K562 (cell line): ENCODE measurements around the gene KBTBD13. TPM values are rescaled to one million over a fixed set of nuclear protein-coding genes. Genes with fewer than 3 reads are reported as not detected.

Source experiments
- ATAC-seq: fragments of 200-7000 bp; cut with Tn5 transposase; 3 replicates; pipeline ENCODE4 v1.9.1; 2020; ENCODE audit warnings: moderate library complexity
- BruUV-seq: library from RNA; stranded (reverse); fragments of 400-500 nt; replicated peaks from 2 replicates; lab custom pipeline; 2021; lab: Mats Ljungman, UMichigan
- CTCF ChIA-PET: fragments of 300-600 bp; formaldehyde crosslinking; extraction: SDS; loops from one replicate; lab custom pipeline; 2021; ENCODE audit warnings: low intra/inter-chr PET ratio; lab: Yijun Ruan, JAX
- POLR2A ChIA-PET: fragments of 300-600, 350-650 bp; sonication (Branson Sonifier 250); formaldehyde crosslinking; extraction: SDS; loops from one replicate; lab custom pipeline; 2021; ENCODE audit warnings: antibody characterized with exemption, inconsistent platforms; lab: Yijun Ruan, JAX
- DNase-seq, 4 experiments: peaks; one replicate each; pipeline versions ENCODE4 v3.0.0 to v3.0.0-alpha.2; 2011 to 2018; ENCODE audit warnings: low spot score in 3 of 4, mixed read lengths in 3 of 4; ENCODE audit errors: extremely low read depth in 1 of 4
- FAIRE-seq: peaks from 2 replicates; lab custom pipeline; 2011; peaks lifted over from hg19 to GRCh38; lab: Jason Lieb, UNC
- H2AFZ ChIP-seq: 2 replicates; pipeline ENCODE4 v1.6.0; 2011; ENCODE audit warnings: low read depth, low read length, control low read depth, inconsistent platforms
- H3K27ac ChIP-seq: fragments of 200-600 bp; 3 replicates; pipeline ENCODE4 v1.8.0; 2011; ENCODE audit warnings: low read depth, mild to moderate bottlenecking, control low read depth, inconsistent platforms, low read length, moderate library complexity, mixed read lengths; ENCODE audit errors: extremely low read depth
- H3K27me3 ChIP-seq, 2 experiments: fragments of 300-600 bp in 1 of 2; 2 replicates in 1 of 2; 3 replicates in 1 of 2; pipeline versions ENCODE4 v1.6.0 to v1.8.0; 2011; ENCODE audit warnings: inconsistent platforms in 2 of 2, low read length in 2 of 2, mild to moderate bottlenecking in 1 of 2, mixed read lengths in 1 of 2, moderate library complexity in 1 of 2; ENCODE audit not compliant: control insufficient read depth in 2 of 2, insufficient read depth in 2 of 2
- H3K36me3 ChIP-seq: fragments of 300-600 bp; 3 replicates; pipeline ENCODE4 v1.8.0; 2011; ENCODE audit warnings: mild to moderate bottlenecking, low read length, inconsistent platforms; ENCODE audit not compliant: control insufficient read depth, insufficient read depth
- H3K4me1 ChIP-seq, 2 experiments: fragments of 200-600 bp in 1 of 2; replicated peaks in 1 of 2; 2 replicates in 1 of 2; 3 replicates in 1 of 2; pipeline versions ENCODE4 v1.5.1 to v1.8.0; 2011; ENCODE audit warnings: inconsistent platforms in 2 of 2, low read length in 2 of 2, mild to moderate bottlenecking in 1 of 2, mixed read lengths in 1 of 2, moderate library complexity in 1 of 2; ENCODE audit not compliant: control insufficient read depth in 2 of 2, insufficient read depth in 2 of 2
- H3K4me2 ChIP-seq: 2 replicates; pipeline ENCODE4 v1.6.1; 2011; ENCODE audit warnings: low read length, control low read depth, inconsistent platforms, mixed read lengths; ENCODE audit not compliant: insufficient read depth
- H3K4me3 ChIP-seq: fragments of 200-600 bp; sonication (generic), shearing (Covaris generic); 2 replicates; pipeline ENCODE4 v1.5.1; 2016; ENCODE audit warnings: control low read depth, inconsistent platforms
- H3K79me2 ChIP-seq: fragments of 200-600 bp; 3 replicates; pipeline ENCODE4 v1.8.0; 2011; ENCODE audit warnings: low read length, inconsistent platforms; ENCODE audit not compliant: control insufficient read depth, insufficient read depth
- H3K9ac ChIP-seq, 2 experiments: 2 replicates each; pipeline versions ENCODE4 v1.6.0 to v1.6.1; 2011; ENCODE audit warnings: low read depth in 2 of 2, low read length in 2 of 2, control low read depth in 1 of 2, inconsistent platforms in 1 of 2, mild to moderate bottlenecking in 1 of 2, mixed read lengths in 1 of 2; ENCODE audit not compliant: insufficient read depth in 1 of 2
- H3K9me1 ChIP-seq: one replicate; pipeline ENCODE4 v1.6.0; 2011; ENCODE audit warnings: inconsistent platforms, mild to moderate bottlenecking, low read length, moderate library complexity; ENCODE audit not compliant: control insufficient read depth, insufficient read depth
- H3K9me3 ChIP-seq: replicated peaks from 2 replicates; pipeline ENCODE4 v1.5.1; 2011; ENCODE audit warnings: low read depth, low read length, inconsistent platforms; ENCODE audit not compliant: control insufficient read depth, insufficient read depth
- H4K20me1 ChIP-seq: replicated peaks from 2 replicates; pipeline ENCODE4 v1.6.1; 2011; ENCODE audit warnings: low read length, inconsistent platforms, mixed read lengths; ENCODE audit not compliant: control insufficient read depth, insufficient read depth
- CSDE1 ChIP-seq, 2 experiments: fragments of 450-650 bp; IDR thresholded peaks; 2 replicates each; pipeline ENCODE4 v1.6.1; 2016; ENCODE audit warnings: mild to moderate bottlenecking in 1 of 2
- FOSL1 ChIP-seq: fragments of 200-800 bp; sonication (Bioruptor generic); conservative IDR thresholded peaks from 2 replicates; pipeline ENCODE4 v1.6.1; 2016; ENCODE audit warnings: missing genetic modification characterization, missing compliant biosample characterization
- TRIM24 ChIP-seq, 2 experiments: fragments of 450-650 bp; IDR thresholded peaks; 2 replicates each; pipeline ENCODE4 v1.6.1; 2016
- WGBS: fragments of 100-300 bp; shearing (Covaris generic); methylation state at CpG from one replicate; pipeline ENCODE4 v1.1.6; 2016; ENCODE audit warnings: low coverage, mixed read lengths; ENCODE audit not compliant: insufficient coverage; ENCODE audit errors: missing lambda C conversion rate; 5-methylcytosine and 5-hydroxymethylcytosine counted together
- in situ Hi-C: fragments of 300-500 bp; cut with MboI; formaldehyde crosslinking; loops from 4 replicates; pipeline ENCODE4 v1.15.0; 2018; ENCODE audit warnings: inconsistent platforms, mixed read lengths
- intact Hi-C: fragments of 100-400 bp; cut with micrococcal nuclease; formaldehyde crosslinking; loops from 2 replicates; pipeline ENCODE4 v1.14.2; 2022
- polyA plus RNA-seq, 8 experiments: library from polyadenylated mRNA; depleted of rRNA in 4 of 8; stranded (reverse) in 5 of 8; unstranded in 3 of 8; fragments of >200 nt; fragmentation: Nextera tagmentation in 2 of 8; fragmentation: Illumina TruSeq in 1 of 8; extraction: Ambion mirVana in 2 of 8; extraction: Trizol in 1 of 8; gene quantifications; 2 replicates each; pipeline versions ENCODE4 v1.2.1 to v1.2.3, GENCODE V29; 2011 to 2014; ENCODE audit warnings: inconsistent platforms in 1 of 8, missing spikeins in 1 of 8
- total RNA-seq, 7 experiments: library from RNA; depleted of rRNA in 6 of 7; stranded (reverse); fragments of >200 nt in 6 of 7; fragmentation: Illumina TruSeq in 2 of 7; extraction: Trizol in 2 of 7; gene quantifications; 2 replicates each; pipeline versions ENCODE4 v1.2.1 to v1.2.3, GENCODE V29; 2011 to 2021; ENCODE audit warnings: low replicate concordance in 1 of 7

KBTBD13 gene
- total and polyA plus RNA-seq, 9 of the 15 experiments (the other 6 are each of a cell fraction or from before 2014, with no cell fraction given): 0.07 to 0.13 (median 0.10) TPM; not detected in 3

- H3K79me2 ChIP-seq: no peaks in the 10 kb centered on the region
- in situ Hi-C loops (loop anchor here (10.0 kb wide), 2 partner anchors 242 to 332 kb away; partner anchors contain the start of gene RNU5A-1), intact Hi-C loops (loop anchor here (5.0 kb wide), 2 partner anchors 134 to 249 kb away; partner anchors contain the start of genes CLPX and RNU5B-1)
- no peak overlapping the region for H3K27ac ChIP-seq
- H4K20me1 ChIP-seq: no peaks in the 10 kb centered on the region; the same call in 1 of the 2 replicates
- ATAC-seq (no peak), FAIRE-seq (no peak)
- no TSS peak for BruUV-seq
- no peaks in the 10 kb centered on the region for H3K36me3 ChIP-seq
- H3K9me3 ChIP-seq: no peaks in the 10 kb centered on the region
- no peaks in the 10 kb centered on the region for H3K9me1 ChIP-seq
- TF ChIP-seq CSDE1 (IDR thresholded peaks at IDR 0.05): no peak
- TF ChIP-seq FOSL1: no peak
- TF ChIP-seq TRIM24 (IDR thresholded peaks at IDR 0.05): no peak
- TF ChIP-seq, all 486 proteins: peak for 0
- H3K4me1 ChIP-seq: peaks cover 7 to 17% of the 10 kb centered on the region in 2 experiments; a peak in 3 of 5 replicates
- WGBS: 0% methylated on average over 2 of the region's 2 CpGs
- ChIA-PET CTCF (interaction anchor here (1.1 kb wide), 1 partner anchor 19 kb away, joined by 3 read pairs; no protein-coding TSS in a partner anchor), POLR2A (no interaction called here)
- H3K4me2 ChIP-seq: no peak overlapping the region
- H3K9ac ChIP-seq: no peak overlapping the region
- H3K4me3 ChIP-seq: no peak overlapping the region
- no peaks in the 10 kb centered on the region; a peak in 1 of 5 replicates for H3K27me3 ChIP-seq
- H2AFZ ChIP-seq: no peak overlapping the region
- DNase-seq: no peak
These were observed 23.6 kb upstream of the KBTBD13 start for GRCh38 chr15:65052956-65053355.
